B cell (primary cell): ENCODE measurements around the gene P2RX6. TPM values are rescaled to one million over a fixed set of nuclear protein-coding genes. Genes with fewer than 3 reads are reported as not detected.
"Not testable (repeated sequence)": the region's sequence is repeated elsewhere in the genome, so short reads cannot be mapped to it uniquely, and the experiment has no call there.

ENCODE experiments used
- ATAC-seq: fragments of 200-7000 bp; cut with Tn5 transposase; one replicate; pipeline ENCODE4 v1.10.0; 2021; ENCODE audit warnings: low read depth, mild to moderate bottlenecking, moderate number of reproducible peaks, moderate library complexity
- CTCF ChIA-PET: fragments of 350-600 bp; sonication (Branson Sonifier 250); formaldehyde crosslinking; loops from one replicate; lab custom pipeline; 2021; ENCODE audit warnings: antibody characterized with exemption, inconsistent platforms; lab: Charles Lee
- POLR2A ChIA-PET: fragments of 350-600 bp; sonication (Branson Sonifier 250); formaldehyde crosslinking; loops from one replicate; lab custom pipeline; 2021; ENCODE audit warnings: antibody characterized with exemption; lab: Charles Lee
- DNase-seq: peaks from one replicate; pipeline ENCODE4 v3.0.0; 2013
- H2AFZ ChIP-seq: 2 replicates; pipeline ENCODE4 v1.6.1; 2012; ENCODE audit warnings: mild to moderate bottlenecking, low read depth, low read length; ENCODE audit not compliant: insufficient read depth, poor library complexity, severe bottlenecking
- H3K27ac ChIP-seq, 2 donors: 1 replicate in 1 of 2; 2 replicates in 1 of 2; pipeline ENCODE4 v1.5.1; 2012 to 2013; ENCODE audit warnings: low read length in 2 of 2, mild to moderate bottlenecking in 2 of 2, moderate library complexity in 1 of 2
- H3K27me3 ChIP-seq, 4 experiments: fragments of 200-600 bp in 1 of 4; sonication (generic) in 1 of 4; replicated peaks in 1 of 4; 1 replicate in 2 of 4; 2 replicates in 2 of 4; pipeline versions ENCODE4 v1.6.1 to v1.7.0; 2013 to 2016; ENCODE audit warnings: low read length in 3 of 4, mild to moderate bottlenecking in 2 of 4, mixed read lengths in 1 of 4, moderate library complexity in 1 of 4; ENCODE audit not compliant: insufficient read depth in 4 of 4, control insufficient read depth in 3 of 4; ENCODE audit errors: control extremely low read depth in 1 of 4
- H3K36me3 ChIP-seq, 2 experiments: replicated peaks in 1 of 2; 1 replicate in 1 of 2; 2 replicates in 1 of 2; pipeline versions ENCODE4 v1.6.1 to v1.7.1; 2013; ENCODE audit warnings: low read length in 1 of 2; ENCODE audit not compliant: insufficient read depth in 2 of 2, control insufficient read depth in 1 of 2; ENCODE audit errors: control extremely low read depth in 1 of 2, extremely low read depth in 1 of 2
- H3K4me1 ChIP-seq, 2 donors: fragments of 200-600 bp in 1 of 2; sonication (generic) in 1 of 2; 1 replicate in 1 of 2; 2 replicates in 1 of 2; pipeline versions ENCODE4 v1.5.1 to v1.6.1; 2013 to 2017; ENCODE audit warnings: low read length in 2 of 2; ENCODE audit not compliant: control insufficient read depth in 2 of 2, insufficient read depth in 2 of 2
- H3K4me2 ChIP-seq: replicated peaks from 2 replicates; pipeline ENCODE3; 2012; ENCODE audit warnings: mild to moderate bottlenecking, low read depth, low read length; ENCODE audit not compliant: poor library complexity, severe bottlenecking
- H3K4me3 ChIP-seq, 5 experiments: fragments of 200-600 bp in 1 of 5; sonication (generic) in 1 of 5; 1 replicate in 3 of 5; 2 replicates in 2 of 5; pipeline versions ENCODE4 v1.5.1 to v1.7.0; 2011 to 2016; ENCODE audit warnings: low read length in 4 of 5, mild to moderate bottlenecking in 4 of 5, low read depth in 2 of 5, control low read depth in 1 of 5, moderate library complexity in 1 of 5; ENCODE audit not compliant: insufficient read depth in 1 of 5; ENCODE audit errors: control extremely low read depth in 1 of 5, extremely low read depth in 1 of 5
- H3K79me2 ChIP-seq: fragments of 200-600 bp; sonication (generic); one replicate; pipeline ENCODE4 v1.6.0; 2016; ENCODE audit warnings: low read length; ENCODE audit not compliant: control insufficient read depth, insufficient read depth
- H3K9ac ChIP-seq: fragments of 200-600 bp; sonication (generic); 2 replicates; pipeline ENCODE4 v1.6.1; 2017; ENCODE audit warnings: mild to moderate bottlenecking, low read length, moderate library complexity
- H3K9me3 ChIP-seq, 3 donors: one replicate each; pipeline versions ENCODE4 v1.6.1 to v1.7.1; 2013; ENCODE audit warnings: low read length in 2 of 3; ENCODE audit not compliant: control insufficient read depth in 2 of 3, insufficient read depth in 1 of 3; ENCODE audit errors: control extremely low read depth in 1 of 3
- H4K20me1 ChIP-seq: 2 replicates; pipeline ENCODE4 v1.6.0; 2012; ENCODE audit warnings: mild to moderate bottlenecking, low read length; ENCODE audit not compliant: insufficient read depth, control insufficient read depth, poor library complexity, severe bottlenecking
- H3K27ac Mint-ChIP-seq: one replicate; pipeline ENCODE4 v1.8.0; 2021; ENCODE audit warnings: mixed read lengths
- H3K27me3 Mint-ChIP-seq: one replicate; pipeline ENCODE4 v1.8.0; 2021; ENCODE audit warnings: mixed read lengths
- H3K4me1 Mint-ChIP-seq: one replicate; pipeline ENCODE4 v1.8.0; 2021; ENCODE audit warnings: mixed read lengths
- H3K4me3 Mint-ChIP-seq: one replicate; pipeline ENCODE4 v1.8.0; 2021; ENCODE audit warnings: mixed read lengths
- H3K9me3 Mint-ChIP-seq: one replicate; pipeline ENCODE4 v1.8.0; 2022; ENCODE audit warnings: mixed read lengths; ENCODE audit not compliant: insufficient read depth
- EZH2 ChIP-seq: IDR thresholded peaks from 2 replicates; pipeline ENCODE4 v1.6.1; 2012; ENCODE audit warnings: borderline replicate concordance, low read depth, mild to moderate bottlenecking, moderate library complexity, low read length; ENCODE audit not compliant: insufficient read depth, poor library complexity, severe bottlenecking
- WGBS: methylation state at CpG from one replicate; pipeline ENCODE4 v1.1.5; 2013; ENCODE audit warnings: missing lambda C conversion rate; ENCODE audit not compliant: insufficient coverage; 5-methylcytosine and 5-hydroxymethylcytosine counted together
- intact Hi-C: fragments of 100-400 bp; cut with micrococcal nuclease; formaldehyde crosslinking; loops from one replicate; pipeline ENCODE4 v1.10.0; 2022
- polyA plus RNA-seq: library from polyadenylated mRNA; depleted of rRNA; stranded (reverse); fragments of >200 nt; gene quantifications from 2 replicates; pipeline ENCODE4 v1.2.3, GENCODE V29; 2012
- total RNA-seq, 2 donors: library from RNA; stranded (reverse); fragments of 120-200 nt in 1 of 2; gene quantifications; 1 replicate in 1 of 2; 2 replicates in 1 of 2; pipeline versions ENCODE4 v1.2.3 to v1.2.4, GENCODE V29; 2013 to 2022
- TF ChIP-seq, protein P1 (sequence below): fragments of 200-600 bp; IDR thresholded peaks from one replicate; pipeline ENCODE4 v1.8.0; 2022; ENCODE audit warnings: antibody characterized with exemption, mild to moderate bottlenecking

Gene P2RX6
- total and polyA plus RNA-seq, 2 donors (not counting 1 experiment from before 2014, with no cell fraction given), result 0.49 to 0.79 TPM

DNA sequence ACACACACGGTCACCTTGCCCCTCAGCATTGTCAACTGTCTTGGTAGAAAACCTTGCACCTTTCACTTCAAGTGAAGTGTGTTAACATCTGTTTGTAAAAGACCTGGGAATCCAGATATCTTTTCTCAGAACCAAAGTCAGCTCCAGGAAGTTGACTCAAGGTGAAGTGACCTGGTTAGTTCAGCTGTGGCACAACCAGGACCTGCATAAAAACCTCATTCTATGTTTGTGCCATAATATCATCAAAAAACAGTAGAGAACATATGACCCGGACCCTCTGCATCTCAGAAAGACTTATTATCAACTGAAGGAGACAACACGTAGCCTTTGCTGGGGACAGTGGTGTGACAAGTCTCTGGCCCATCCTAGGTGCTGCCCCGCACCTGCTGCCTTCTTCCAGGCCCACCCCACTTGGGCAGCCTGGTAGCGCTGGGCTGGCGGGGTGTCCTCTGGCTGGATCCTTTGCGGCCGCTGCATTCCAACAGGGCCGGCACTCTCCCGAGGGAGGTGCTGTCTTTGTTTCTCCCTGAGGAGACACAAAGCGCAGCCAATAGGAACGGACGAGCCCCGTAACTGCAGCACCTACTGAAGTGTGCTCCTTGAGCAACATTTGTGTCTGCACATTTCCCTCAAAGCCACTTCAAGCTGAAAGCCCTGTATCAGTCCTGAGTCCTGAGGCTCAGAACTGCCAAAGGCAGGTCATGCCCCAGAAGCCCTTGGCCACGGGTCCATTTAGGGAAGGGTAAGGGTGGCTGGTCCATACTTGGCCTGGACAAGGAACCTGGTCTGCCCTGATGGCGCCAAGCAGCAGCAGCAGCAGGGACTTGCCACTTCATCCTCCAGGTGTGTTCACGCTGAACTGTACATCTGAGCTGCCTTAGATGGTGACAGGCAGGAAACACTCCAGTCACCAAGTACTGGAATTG lies 56.0 kb downstream of the P2RX6 start:
- H3K27ac Mint-ChIP-seq, result no peak overlapping the region

DNA sequence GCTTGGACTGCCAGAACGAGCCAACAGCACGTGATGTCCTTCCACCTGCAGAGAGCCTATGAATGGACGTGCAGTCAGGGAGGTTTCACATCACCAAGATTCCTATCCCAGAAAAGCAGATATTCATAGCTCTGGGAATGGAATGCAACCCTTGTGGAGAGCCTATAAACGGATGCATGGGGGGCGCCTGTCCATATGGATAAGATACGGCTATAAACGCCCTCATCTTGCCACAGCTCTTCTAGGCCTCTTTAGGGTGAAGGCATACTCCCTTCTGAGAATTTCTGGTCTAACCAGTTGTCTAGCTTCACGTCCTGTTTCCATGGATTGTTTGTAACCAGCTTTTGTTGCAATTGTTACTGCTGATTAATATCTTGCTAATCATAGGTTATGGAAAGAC lies 56.8 kb downstream of the P2RX6 start:
- H3K79me2 ChIP-seq, CTCF ChIA-PET: not testable (repeated sequence)

More for the DNA sequence above, 56.0 kb downstream of the P2RX6 start:
- no peak overlapping the region for H2AFZ ChIP-seq
- no peak for ATAC-seq
- intact Hi-C loops, result no loop called here
- WGBS, result 88% methylated on average over 16 of the region's 17 CpGs
- H4K20me1 ChIP-seq, result no peaks in the 10 kb centered on the region
- H3K4me3 ChIP-seq, result no peak overlapping the region
- H3K9me3 ChIP-seq, result peaks cover 0 to 4% (median 0%) of the 10 kb centered on the region in 3 donors
- H3K4me1 Mint-ChIP-seq, result no peaks in the 10 kb centered on the region
- no peaks in the 10 kb centered on the region for H3K79me2 ChIP-seq
- no peak overlapping the region for H3K27ac ChIP-seq
- no peaks in the 10 kb centered on the region for H3K36me3 ChIP-seq
- no peaks in the 10 kb centered on the region for H3K9me3 Mint-ChIP-seq
- TF ChIP-seq EZH2, result no peak
- TF ChIP-seq, protein P1, sequence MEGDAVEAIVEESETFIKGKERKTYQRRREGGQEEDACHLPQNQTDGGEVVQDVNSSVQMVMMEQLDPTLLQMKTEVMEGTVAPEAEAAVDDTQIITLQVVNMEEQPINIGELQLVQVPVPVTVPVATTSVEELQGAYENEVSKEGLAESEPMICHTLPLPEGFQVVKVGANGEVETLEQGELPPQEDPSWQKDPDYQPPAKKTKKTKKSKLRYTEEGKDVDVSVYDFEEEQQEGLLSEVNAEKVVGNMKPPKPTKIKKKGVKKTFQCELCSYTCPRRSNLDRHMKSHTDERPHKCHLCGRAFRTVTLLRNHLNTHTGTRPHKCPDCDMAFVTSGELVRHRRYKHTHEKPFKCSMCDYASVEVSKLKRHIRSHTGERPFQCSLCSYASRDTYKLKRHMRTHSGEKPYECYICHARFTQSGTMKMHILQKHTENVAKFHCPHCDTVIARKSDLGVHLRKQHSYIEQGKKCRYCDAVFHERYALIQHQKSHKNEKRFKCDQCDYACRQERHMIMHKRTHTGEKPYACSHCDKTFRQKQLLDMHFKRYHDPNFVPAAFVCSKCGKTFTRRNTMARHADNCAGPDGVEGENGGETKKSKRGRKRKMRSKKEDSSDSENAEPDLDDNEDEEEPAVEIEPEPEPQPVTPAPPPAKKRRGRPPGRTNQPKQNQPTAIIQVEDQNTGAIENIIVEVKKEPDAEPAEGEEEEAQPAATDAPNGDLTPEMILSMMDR, result no peak
- no peaks in the 10 kb centered on the region for H3K4me1 ChIP-seq
- CTCF ChIA-PET, result interaction anchor here (0.6 kb wide), 1 partner anchor 8 kb away, joined by 4 read pairs; no protein-coding TSS in a partner anchor
- no peak overlapping the region for H3K9ac ChIP-seq
- POLR2A ChIA-PET, result no interaction called here
- peaks cover 0 to 5% (median 0%) of the 10 kb centered on the region in 4 experiments for H3K27me3 ChIP-seq
- H3K4me3 Mint-ChIP-seq, result no peak overlapping the region
- no peak overlapping the region for H3K4me2 ChIP-seq
- H3K27me3 Mint-ChIP-seq, result peaks cover 5% of the 10 kb centered on the region
- no peak for DNase-seq

More for the DNA sequence above, 56.8 kb downstream of the P2RX6 start:
- H3K27ac Mint-ChIP-seq, H3K36me3 ChIP-seq, H3K4me3 ChIP-seq, H3K4me1 ChIP-seq, H3K9me3 Mint-ChIP-seq, H3K27me3 Mint-ChIP-seq, H4K20me1 ChIP-seq, H3K9ac ChIP-seq, H3K27ac ChIP-seq, H2AFZ ChIP-seq, H3K4me2 ChIP-seq, H3K27me3 ChIP-seq, ATAC-seq, H3K9me3 ChIP-seq, POLR2A ChIA-PET, H3K4me3 Mint-ChIP-seq, intact Hi-C loops, H3K4me1 Mint-ChIP-seq, DNase-seq: not testable (repeated sequence)
- WGBS, result 100% methylated on average over 2 of the region's 8 CpGs
